SU-DHL-6 (cell line): Measurements from ENCODE around the gene YIPF6.

ENCODE experiments used
- H2AFZ ChIP-seq: fragments of 200-600 bp; sonication (generic); 2 replicates; pipeline ENCODE4 v1.6.1; 2014; ENCODE audit warnings: low read depth, mild to moderate bottlenecking, moderate library complexity, mixed read lengths, antibody characterized with exemption, low read length; ENCODE audit not compliant: severe bottlenecking
- H3F3A ChIP-seq: fragments of 200-600 bp; shearing (Covaris generic); 2 replicates; pipeline ENCODE4 v1.6.0; 2016; ENCODE audit warnings: antibody characterized with exemption, mild to moderate bottlenecking; ENCODE audit not compliant: insufficient read depth
- H3K27ac ChIP-seq: fragments of 200-600 bp; sonication (generic); 2 replicates; pipeline ENCODE4 v1.5.1; 2016; ENCODE audit warnings: low read depth, mild to moderate bottlenecking, low read length, moderate library complexity, mixed read lengths
- H3K27me3 ChIP-seq: fragments of 200-600 bp; sonication (generic), shearing (Covaris generic); 2 replicates; pipeline ENCODE4 v1.6.0; 2014; ENCODE audit warnings: mild to moderate bottlenecking, low read length
- H3K36me3 ChIP-seq: fragments of 200-600 bp; sonication (generic); 2 replicates; pipeline ENCODE4 v1.6.1; 2014; ENCODE audit warnings: mild to moderate bottlenecking, low read length, mixed read lengths
- H3K4me2 ChIP-seq: fragments of 300-600, 200-600 bp; shearing (Covaris generic), sonication (generic); 2 replicates; pipeline ENCODE4 v1.6.0; 2014; ENCODE audit warnings: low read length, low read depth, mild to moderate bottlenecking; ENCODE audit not compliant: poor library complexity, severe bottlenecking
- H3K4me3 ChIP-seq: fragments of 200-600 bp; sonication (generic); 2 replicates; pipeline ENCODE4 v1.5.1; 2014; ENCODE audit warnings: antibody characterized with exemption, low read length, mild to moderate bottlenecking, mixed read lengths; ENCODE audit not compliant: insufficient read depth, poor library complexity, severe bottlenecking
- H3K79me2 ChIP-seq: fragments of 200-600 bp; sonication (generic); 2 replicates; pipeline ENCODE4 v1.6.1; 2014; ENCODE audit warnings: mild to moderate bottlenecking, low read length, moderate library complexity; ENCODE audit not compliant: insufficient read depth
- H3K9ac ChIP-seq: fragments of 200-600 bp; sonication (generic); 2 replicates; pipeline ENCODE4 v1.7.0; 2014; ENCODE audit warnings: mild to moderate bottlenecking, low read length
- H3K9me2 ChIP-seq: fragments of 200-600 bp; sonication (generic); replicated peaks from 2 replicates; pipeline ENCODE4 v1.6.1; 2014; ENCODE audit warnings: low read length; ENCODE audit not compliant: insufficient read depth
- H3K9me3 ChIP-seq: fragments of 200-600 bp; sonication (generic); 2 replicates; pipeline ENCODE4 v1.6.1; 2014; ENCODE audit warnings: low read length, mixed read lengths; ENCODE audit not compliant: insufficient read depth
- H4K20me1 ChIP-seq: fragments of 200-600 bp; sonication (generic); 2 replicates; pipeline ENCODE4 v1.6.1; 2014; ENCODE audit warnings: low read depth, mild to moderate bottlenecking, antibody characterized with exemption, low read length, moderate library complexity, mixed read lengths
- CTCF ChIP-seq: fragments of 200-600 bp; sonication (generic); IDR thresholded peaks from one replicate; pipeline ENCODE4 v1.5.1; 2017; ENCODE audit warnings: antibody characterized with exemption, mild to moderate bottlenecking, low read length, moderate library complexity; ENCODE audit not compliant: insufficient read depth, poor library complexity, severe bottlenecking
- EZH2phosphoT487 ChIP-seq: fragments of 200-600 bp; sonication (generic), shearing (Covaris generic); conservative IDR thresholded peaks from 2 replicates; pipeline ENCODE4 v1.6.1; 2018; ENCODE audit warnings: mild to moderate bottlenecking, antibody characterized with exemption, low read length, moderate library complexity, mixed read lengths

The YIPF6 gene

GRCh38 chrX:68584221-68584620, 85.4 kb downstream of the YIPF6 start:
- no peak overlapping the region for H3K4me3 ChIP-seq
- no peaks in the 10 kb centered on the region for H4K20me1 ChIP-seq
- H3K36me3 ChIP-seq: no peaks in the 10 kb centered on the region
- H3K9me2 ChIP-seq: no peaks in the 10 kb centered on the region
- no peak overlapping the region for H2AFZ ChIP-seq
- H3K79me2 ChIP-seq: no peaks in the 10 kb centered on the region
- no peak overlapping the region for H3K27ac ChIP-seq
- H3K4me2 ChIP-seq: no peak overlapping the region
- H3F3A ChIP-seq: no peaks in the 10 kb centered on the region
- no peaks in the 10 kb centered on the region for H3K9me3 ChIP-seq
- no peak overlapping the region for H3K9ac ChIP-seq
- no peaks in the 10 kb centered on the region for H3K27me3 ChIP-seq
- TF ChIP-seq CTCF (no peak), EZH2phosphoT487 (no peak)
